ENCODE measurements around the gene INTU.

- TF ChIP-seq CTCF (IDR thresholded peaks at IDR 0.05; ENCODE audit: low read depth, low read length): no peak
- TF ChIP-seq POLR2A (IDR thresholded peaks at IDR 0.05; ENCODE audit: extremely low read depth, insufficient read length): no peak
- no peak for TF ChIP-seq MYC (IDR thresholded peaks at IDR 0.05; ENCODE audit: low read depth, low read length)
Measured at GRCh38 chr4:127686658-127687057, 53.9 kb downstream of the INTU start.

Measured in NB4 (cell line).